ENCODE results near the gene KAT6B. TPM values are rescaled to one million over a fixed set of nuclear protein-coding genes. Genes with fewer than 3 reads are reported as not detected.

The KAT6B gene
- total and polyA plus RNA-seq, 10 of the 15 experiments (the other 5 are each of a cell fraction or from before 2014, with no cell fraction given), result 2.7 to 22.6 (median 15.7) TPM

- H3K36me3 ChIP-seq (ENCODE audit: control insufficient read depth in 2 of 2, insufficient read depth in 2 of 2, low read length in 1 of 2), result peaks cover 12 to 13% of the 10 kb centered on the region in 2 experiments; a peak in 3 of 4 replicates
- no peak overlapping the region for H3K9ac ChIP-seq (ENCODE audit: control insufficient read depth, insufficient read depth, low read length)
- no peak overlapping the region for H3K4me3 ChIP-seq
- in situ Hi-C loops (cut with MboI) (no loop called here), intact Hi-C loops (cut with micrococcal nuclease; ENCODE audit: unreplicated experiment) (no loop called here)
- ChIA-PET RAD21 (ENCODE audit: unreplicated experiment) (no interaction called here), POLR2A (no interaction called here), CTCF (interaction anchor here (0.6 to 1.6 kb wide), 10 partner anchors 11 to 292 kb away, joined by 3 to 5 read pairs (median 3); no protein-coding TSS in a partner anchor), SMC1A (ENCODE audit: uncharacterized antibody, unreplicated experiment) (interaction anchor here (0.6 to 2.2 kb wide), 5 partner anchors 11 to 611 kb away, joined by 3 to 7 read pairs (median 4); no protein-coding TSS in a partner anchor)
- no peaks in the 10 kb centered on the region for H3K79me2 ChIP-seq (ENCODE audit: control insufficient read depth, insufficient read depth, low read length)
- no peak for ATAC-seq
- H4K20me1 ChIP-seq (ENCODE audit: control insufficient read depth, insufficient read depth), result no peaks in the 10 kb centered on the region
- H3K4me2 ChIP-seq (ENCODE audit: control insufficient read depth, insufficient read depth), result no peak overlapping the region
- no peak for FAIRE-seq
- peaks cover 29% of the 10 kb centered on the region for H3K4me1 ChIP-seq (ENCODE audit: control insufficient read depth, insufficient read depth, low read length)
- H3K27me3 ChIP-seq (replicated peaks in 1 of 2; ENCODE audit: control insufficient read depth in 2 of 2, insufficient read depth in 2 of 2, low read length in 1 of 2), result no peaks in the 10 kb centered on the region
- 96% methylated on average over 3 of the region's 3 CpGs for whole genome bisulfite sequencing (ENCODE audit: insufficient coverage, insufficient replicate concordance, low lambda C conversion rate, missing lambda C conversion rate)
- H3K9me3 ChIP-seq (replicated peaks; ENCODE audit: control insufficient read depth, insufficient read depth, low read length), result no peaks in the 10 kb centered on the region
- no TSS peak for BruUV-seq (replicated peaks)
- H3K27ac ChIP-seq (ENCODE audit: control insufficient read depth, insufficient read depth), result no peak overlapping the region
- no peak overlapping the region for H2AFZ ChIP-seq (ENCODE audit: control insufficient read depth, low read depth, low read length)
- TF ChIP-seq SMAD5 (IDR thresholded peaks at IDR 0.05; ENCODE audit: low read depth), result no peak
- TF ChIP-seq ATF2 (IDR thresholded peaks at IDR 0.05; ENCODE audit: low read length), result no peak
- TF ChIP-seq PKNOX1 (IDR thresholded peaks at IDR 0.05), result no peak
- TF ChIP-seq MYC (IDR thresholded peaks at IDR 0.05; ENCODE audit: insufficient read depth, insufficient read length, insufficient replicate concordance, low read length, severe bottlenecking), result no peak
- TF ChIP-seq TCF7 (IDR thresholded peaks at IDR 0.05; ENCODE audit: borderline replicate concordance), result no peak
- TF ChIP-seq KAT2A (conservative IDR thresholded peaks at IDR 0.05; ENCODE audit: control insufficient read depth, low read depth, low read length), result no peak
- TF ChIP-seq JUNB (IDR thresholded peaks at IDR 0.05), result no peak
- TF ChIP-seq SREBF1 (IDR thresholded peaks at IDR 0.05; ENCODE audit: low read length), result no peak
- TF ChIP-seq BACH1 (IDR thresholded peaks at IDR 0.05; ENCODE audit: borderline replicate concordance), result no peak
- DNase-seq (ENCODE audit: low read depth, low spot score), result no peak
Observed at GRCh38 chr10:75032119-75032518, 205.7 kb downstream of the KAT6B start.
